Right lobe of liver (tissue), 6 donors: Measurements from ENCODE around the gene VAPB. TPM values are rescaled to one million over a fixed set of nuclear protein-coding genes. Genes with fewer than 3 reads are reported as not detected.

Experiments used
- ATAC-seq, 4 donors: fragments of 200-7000 bp; cut with Tn5 transposase; one replicate each; pipeline ENCODE4 v1.9.1; 2020; ENCODE audit warnings: mild to moderate bottlenecking in 4 of 4, moderate library complexity in 4 of 4
- DNase-seq, 3 donors: peaks; one replicate each; pipeline ENCODE4 v3.0.0-alpha.2; 2020
- H3K27ac ChIP-seq, 3 donors: fragments of 200-600 bp; one replicate each; pipeline ENCODE4 v1.8.0; 2022
- H3K27me3 ChIP-seq, 2 donors: fragments of 200-600 bp; one replicate each; pipeline ENCODE4 v1.8.0; 2022
- H3K36me3 ChIP-seq, 4 donors: fragments of 200-600 bp; sonication (generic) in 1 of 4; one replicate each; pipeline versions ENCODE4 v1.5.1 to v1.8.0; 2017 to 2022; ENCODE audit warnings: control low read depth in 1 of 4
- H3K4me1 ChIP-seq, 4 donors: fragments of 200-600 bp; sonication (generic) in 1 of 4; one replicate each; pipeline versions ENCODE4 v1.5.1 to v1.8.0; 2017 to 2022; ENCODE audit warnings: control low read depth in 1 of 4
- H3K4me3 ChIP-seq, 3 donors: fragments of 200-600 bp; one replicate each; pipeline ENCODE4 v1.8.0; 2022
- H3K9me3 ChIP-seq, 4 donors: fragments of 200-600 bp; sonication (generic) in 1 of 4; one replicate each; pipeline versions ENCODE4 v1.5.1 to v1.8.0; 2017 to 2022; ENCODE audit warnings: control low read depth in 1 of 4
- POLR2A ChIP-seq: fragments of 450-650 bp; IDR thresholded peaks from one replicate; pipeline ENCODE4 v1.6.1; 2017; ENCODE audit warnings: antibody characterized with exemption, mild to moderate bottlenecking
- WGBS: methylation state at CpG from one replicate; pipeline ENCODE4 v1.1.6; 2018; ENCODE audit warnings: low coverage, low lambda C conversion rate; ENCODE audit not compliant: insufficient coverage; ENCODE audit errors: missing lambda C conversion rate; 5-methylcytosine and 5-hydroxymethylcytosine counted together
- intact Hi-C, 2 donors: fragments of 100-400 bp; cut with DNase I; formaldehyde crosslinking; loops; one replicate each; pipeline versions ENCODE4 v1.11.2 to v1.14.1; 2022
- total RNA-seq, 6 experiments: library from RNA; depleted of rRNA in 2 of 6; stranded (reverse); fragments of >200 nt in 2 of 6; fragmentation: NEBNext Ultra II Directional in 3 of 6; extraction: Animal tissue kit (Norgen Biotek cat#: 25700) in 3 of 6; gene quantifications; one replicate each; pipeline versions ENCODE4 v1.1.0 to v1.2.4, GENCODE V29; 2016 to 2023
- TF ChIP-seq, protein P1 (sequence below), 4 donors: fragments of 200-600 bp in 3 of 4; fragments of 450-650 bp in 1 of 4; IDR thresholded peaks; one replicate each; pipeline versions ENCODE4 v1.5.1 to v1.8.0; 2016 to 2022; ENCODE audit warnings: antibody characterized with exemption in 4 of 4, mild to moderate bottlenecking in 2 of 4
- donor health status: DM: no; HTN: yes; CAD: no.
- donor health status: DM: no; HTN: no; CAD: no.
- donor health status: DM: no; HTN: no; CAD: no.
- donor health status: DM: no; HTN: yes; CAD: no.
- donor health status: DM: no; HTN: yes; CAD: no.

Gene VAPB
- total RNA-seq, 6 experiments from 2014 or later, result 17.5 to 42.9 (median 31.4) TPM

GRCh38 chr20:58384821-58385220, 4.2 kb upstream of the VAPB start:
- no peak overlapping the region for H3K4me3 ChIP-seq
- no peaks in the 10 kb centered on the region for H3K9me3 ChIP-seq
- intact Hi-C loops, result no loop called here
- WGBS, result 88% methylated on average over 3 of the region's 5 CpGs
- ATAC-seq (no peak), DNase-seq (no peak)
- peaks cover 0 to under 1% (median under 1%) of the 10 kb centered on the region in 4 donors for H3K4me1 ChIP-seq
- no peaks in the 10 kb centered on the region for H3K27me3 ChIP-seq
- no peaks in the 10 kb centered on the region for H3K36me3 ChIP-seq
- TF ChIP-seq POLR2A, result no peak
- TF ChIP-seq, protein P1, sequence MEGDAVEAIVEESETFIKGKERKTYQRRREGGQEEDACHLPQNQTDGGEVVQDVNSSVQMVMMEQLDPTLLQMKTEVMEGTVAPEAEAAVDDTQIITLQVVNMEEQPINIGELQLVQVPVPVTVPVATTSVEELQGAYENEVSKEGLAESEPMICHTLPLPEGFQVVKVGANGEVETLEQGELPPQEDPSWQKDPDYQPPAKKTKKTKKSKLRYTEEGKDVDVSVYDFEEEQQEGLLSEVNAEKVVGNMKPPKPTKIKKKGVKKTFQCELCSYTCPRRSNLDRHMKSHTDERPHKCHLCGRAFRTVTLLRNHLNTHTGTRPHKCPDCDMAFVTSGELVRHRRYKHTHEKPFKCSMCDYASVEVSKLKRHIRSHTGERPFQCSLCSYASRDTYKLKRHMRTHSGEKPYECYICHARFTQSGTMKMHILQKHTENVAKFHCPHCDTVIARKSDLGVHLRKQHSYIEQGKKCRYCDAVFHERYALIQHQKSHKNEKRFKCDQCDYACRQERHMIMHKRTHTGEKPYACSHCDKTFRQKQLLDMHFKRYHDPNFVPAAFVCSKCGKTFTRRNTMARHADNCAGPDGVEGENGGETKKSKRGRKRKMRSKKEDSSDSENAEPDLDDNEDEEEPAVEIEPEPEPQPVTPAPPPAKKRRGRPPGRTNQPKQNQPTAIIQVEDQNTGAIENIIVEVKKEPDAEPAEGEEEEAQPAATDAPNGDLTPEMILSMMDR (IDR thresholded peaks at IDR 0.05), result no peak
- H3K27ac ChIP-seq, result no peak overlapping the region

GRCh38 chr20:58388028-58388601, 914 bp upstream of the VAPB start:
- WGBS, result 57% methylated on average over 4 of the region's 4 CpGs

DNA sequence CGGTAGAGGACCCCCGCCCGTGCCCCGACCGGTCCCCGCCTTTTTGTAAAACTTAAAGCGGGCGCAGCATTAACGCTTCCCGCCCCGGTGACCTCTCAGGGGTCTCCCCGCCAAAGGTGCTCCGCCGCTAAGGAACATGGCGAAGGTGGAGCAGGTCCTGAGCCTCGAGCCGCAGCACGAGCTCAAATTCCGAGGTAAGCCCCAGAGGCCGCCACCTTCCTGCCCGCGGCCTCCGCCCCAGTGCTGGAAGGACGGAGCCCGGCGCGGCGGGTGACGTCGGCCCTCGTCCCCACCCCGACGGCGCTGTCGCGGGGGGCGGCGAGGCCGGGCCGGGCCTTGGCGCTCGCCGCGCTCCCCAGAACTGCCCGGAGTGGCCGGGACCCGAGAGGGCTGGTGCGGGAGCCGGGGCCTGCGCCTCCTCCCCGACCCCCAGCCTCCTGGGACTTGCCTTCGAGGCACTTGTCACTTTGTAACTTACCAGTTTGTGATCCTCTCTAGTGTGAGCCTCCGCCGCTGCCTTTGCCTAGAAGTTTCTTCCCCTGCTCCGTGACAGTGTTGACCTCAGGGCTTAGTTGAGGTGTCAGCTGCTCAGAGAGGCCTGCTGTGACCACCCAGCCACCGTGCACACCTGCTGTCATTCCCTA, 417 bp downstream of the VAPB start:
- ATAC-seq (peak; percentile 51 to 61 (median 56)), DNase-seq (peak in 2 of 3 donors; percentile 48 to 50)
- intact Hi-C loops, result no loop called here
- no peaks in the 10 kb centered on the region for H3K36me3 ChIP-seq
- peaks cover 0 to 13% (median 5%) of the 10 kb centered on the region in 4 donors for H3K4me1 ChIP-seq
- H3K9me3 ChIP-seq, result no peaks in the 10 kb centered on the region
- H3K4me3 ChIP-seq, result peak overlapping the region; percentile 82 to 96 (median 88)
- WGBS, result 2% methylated on average over 6 of the region's 56 CpGs
- no peak for TF ChIP-seq POLR2A
- TF ChIP-seq, protein P1 (IDR thresholded peaks at IDR 0.05), result no peak
- H3K27me3 ChIP-seq, result no peaks in the 10 kb centered on the region
- peak overlapping the region; percentile 89 to 93 (median 89) for H3K27ac ChIP-seq

More at GRCh38 chr20:58388028-58388601, 914 bp upstream of the VAPB start:
- Histone ChIP-seq H3K27ac (peak overlapping the region in 2 of 3 donors; percentile 63 to 93), H3K36me3 (no peaks in the 10 kb centered on the region), H3K27me3 (no peaks in the 10 kb centered on the region), H3K4me3 (peak overlapping the region; percentile 82 to 96 (median 88)), H3K4me1 (peaks cover 0 to 13% (median 5%) of the 10 kb centered on the region in 4 donors), H3K9me3 (no peaks in the 10 kb centered on the region)
- intact Hi-C loops, result no loop called here
- DNase-seq (no peak), ATAC-seq (no peak)
- no peak for TF ChIP-seq POLR2A
- TF ChIP-seq, protein P1 (IDR thresholded peaks at IDR 0.05), result no peak

- intact Hi-C loops, result no loop called here
- Histone ChIP-seq H3K4me1 (peaks cover 0 to 13% (median 5%) of the 10 kb centered on the region in 4 donors), H3K36me3 (no peaks in the 10 kb centered on the region), H3K4me3 (peak overlapping the region; percentile 82 to 96 (median 88)), H3K27me3 (no peaks in the 10 kb centered on the region), H3K27ac (peak overlapping the region; percentile 89 to 93 (median 89)), H3K9me3 (no peaks in the 10 kb centered on the region)
- ATAC-seq (no peak), DNase-seq (no peak)
- WGBS, result 61% methylated on average over 14 of the region's 17 CpGs
- no peak for TF ChIP-seq POLR2A
- TF ChIP-seq, protein P1 (IDR thresholded peaks at IDR 0.05), result no peak
Observed at GRCh38 chr20:58389968-58390658, 1.1 kb downstream of the VAPB start.
